Hypothalamus (tissue), 51 donors: ENCODE results near the gene RTL10.
A peak's percentile ranks its signal among the peaks of the same experiment; 100 is the strongest.

Experiments used
- DNase-seq, 51 donors: peaks; one replicate each; lab custom pipeline; 2025; lab: John Stamatoyannopoulos, UW

RTL10 gene

GRCh38 chr22:19866665-19867009, 12.0 kb upstream of the RTL10 start:
- no peak for DNase-seq

- DNase-seq: no peak
Measured at GRCh38 chr22:19865141-19865829, 10.6 kb upstream of the RTL10 start.

GRCh38 chr22:19864538-19865106, 9.9 kb upstream of the RTL10 start:
- DNase-seq: no peak

- DNase-seq: no peak
Measured at GRCh38 chr22:19863571-19863970, 8.9 kb upstream of the RTL10 start.

- DNase-seq: no peak
Measured at GRCh38 chr22:19862619-19863246, 8.1 kb upstream of the RTL10 start.

- DNase-seq: no peak
Measured at GRCh38 chr22:19859861-19860510, 5.3 kb upstream of the RTL10 start.

GRCh38 chr22:19857382-19857781, 2.7 kb upstream of the RTL10 start:
- DNase-seq: no peak

GRCh38 chr22:19855504-19856409, 1.1 kb upstream of the RTL10 start:
- peak in 9 of 51 donors; percentile 9 to 56 (median 50) for DNase-seq

- DNase-seq: peak in 2 of 51 donors; percentile 48 to 57
Measured at GRCh38 chr22:19853879-19854777, 546 bp downstream of the RTL10 start.

- no peak for DNase-seq
Measured at GRCh38 chr22:19853058-19853878, 1.4 kb downstream of the RTL10 start.

- DNase-seq: peak in 1 of 51 donors; percentile 48
Measured at GRCh38 chr22:19852177-19852781, 2.4 kb downstream of the RTL10 start.

- no peak for DNase-seq
Measured at GRCh38 chr22:19851291-19852176, 3.1 kb downstream of the RTL10 start.

- DNase-seq: no peak
Measured at GRCh38 chr22:19850763-19851109, 3.9 kb downstream of the RTL10 start.

- no peak for DNase-seq
Measured at GRCh38 chr22:19849835-19850762, 4.6 kb downstream of the RTL10 start.

GRCh38 chr22:19848298-19849224, 6.1 kb downstream of the RTL10 start:
- DNase-seq: peak in 1 of 51 donors; percentile 21
